ENCODE data around the gene KPNA6.
"Not testable (repeated sequence)": the region's sequence is repeated elsewhere in the genome, so short reads cannot be mapped to it uniquely, and the experiment has no call there.

The KPNA6 gene

GRCh38 chr1:32144033-32144432 lies 36.2 kb downstream of the KPNA6 start:
- Histone ChIP-seq H4K20me1 (ENCODE audit: insufficient read depth, low read length) (peaks cover 22% of the 10 kb centered on the region), H3K4me1 (ENCODE audit: low read length) (peaks cover 18% of the 10 kb centered on the region; the same call in 1 of the 2 replicates), H3K4me2 (ENCODE audit: low read length) (no peak overlapping the region), H3K27ac (ENCODE audit: low read length) (no peak overlapping the region), H3K9me3 (ENCODE audit: insufficient read depth, low read length) (peaks cover 4% of the 10 kb centered on the region; the same call in 1 of the 2 replicates), H3K79me2 (ENCODE audit: low read length) (peaks cover 74% of the 10 kb centered on the region), H3K36me3 (replicated peaks; ENCODE audit: low read depth, low read length) (peaks cover 20% of the 10 kb centered on the region), H3K4me3 (ENCODE audit: low read length) (no peak overlapping the region), H3K27me3 (ENCODE audit: low read depth, low read length) (0 out of 2 replicates have a peak, but pooled peaks cover 4% of the 10 kb centered on the region), H2AFZ (ENCODE audit: low read depth, low read length) (no peak overlapping the region), H3K9ac (ENCODE audit: low read length) (no peak overlapping the region)
- TF ChIP-seq CTCF (IDR thresholded peaks at IDR 0.05; ENCODE audit: low read depth, low read length) (no peak), EZH2phosphoT487 (IDR thresholded peaks at IDR 0.05; ENCODE audit: low read depth) (no peak)

GRCh38 chr1:32147799-32148198 lies 39.9 kb downstream of the KPNA6 start:
- peaks cover 69% of the 10 kb centered on the region for H3K79me2 ChIP-seq (ENCODE audit: low read length)
- not testable (repeated sequence) for H2AFZ ChIP-seq (ENCODE audit: low read depth, low read length); H3K9ac ChIP-seq (ENCODE audit: low read length); H3K27me3 ChIP-seq (ENCODE audit: low read depth, low read length); H3K27ac ChIP-seq (ENCODE audit: low read length); H3K4me3 ChIP-seq (ENCODE audit: low read length); H4K20me1 ChIP-seq (ENCODE audit: insufficient read depth, low read length); H3K9me3 ChIP-seq (ENCODE audit: insufficient read depth, low read length); H3K4me2 ChIP-seq (ENCODE audit: low read length)
- peaks cover 17% of the 10 kb centered on the region; the same call in 1 of the 2 replicates for H3K4me1 ChIP-seq (ENCODE audit: low read length)
- H3K36me3 ChIP-seq (replicated peaks; ENCODE audit: low read depth, low read length), result peaks cover 21% of the 10 kb centered on the region

GRCh38 chr1:32150847-32151246 lies 43.0 kb downstream of the KPNA6 start:
- Histone ChIP-seq H3K79me2 (ENCODE audit: low read length) (peaks cover 48% of the 10 kb centered on the region), H4K20me1 (ENCODE audit: insufficient read depth, low read length) (peaks cover 4% of the 10 kb centered on the region; the same call in 1 of the 2 replicates), H3K36me3 (replicated peaks; ENCODE audit: low read depth, low read length) (peaks cover 18% of the 10 kb centered on the region), H3K27ac (ENCODE audit: low read length) (no peak overlapping the region), H3K9ac (ENCODE audit: low read length) (no peak overlapping the region), H3K4me3 (ENCODE audit: low read length) (no peak overlapping the region), H3K9me3 (ENCODE audit: insufficient read depth, low read length) (peaks cover 4% of the 10 kb centered on the region; the same call in 1 of the 2 replicates), H3K27me3 (ENCODE audit: low read depth, low read length) (0 out of 2 replicates have a peak, but pooled peaks cover 3% of the 10 kb centered on the region), H3K4me1 (ENCODE audit: low read length) (peaks cover 10% of the 10 kb centered on the region), H3K4me2 (ENCODE audit: low read length) (no peak overlapping the region), H2AFZ (ENCODE audit: low read depth, low read length) (no peak overlapping the region)
- TF ChIP-seq CTCF (IDR thresholded peaks at IDR 0.05; ENCODE audit: low read depth, low read length) (no peak), EZH2phosphoT487 (IDR thresholded peaks at IDR 0.05; ENCODE audit: low read depth) (no peak)

GRCh38 chr1:32151319-32151787 lies 43.5 kb downstream of the KPNA6 start:
- no peak overlapping the region for H3K4me2 ChIP-seq (ENCODE audit: low read length)
- H2AFZ ChIP-seq (ENCODE audit: low read depth, low read length), result no peak overlapping the region
- peaks cover 43% of the 10 kb centered on the region for H3K79me2 ChIP-seq (ENCODE audit: low read length)
- no peak overlapping the region for H3K4me3 ChIP-seq (ENCODE audit: low read length)
- no peaks in the 10 kb centered on the region for H3K27me3 ChIP-seq (ENCODE audit: low read depth, low read length)
- H4K20me1 ChIP-seq (ENCODE audit: insufficient read depth, low read length), result no peaks in the 10 kb centered on the region
- H3K9me3 ChIP-seq (ENCODE audit: insufficient read depth, low read length), result peaks cover 4% of the 10 kb centered on the region; the same call in 1 of the 2 replicates
- no peak overlapping the region for H3K9ac ChIP-seq (ENCODE audit: low read length)
- peaks cover 15% of the 10 kb centered on the region for H3K36me3 ChIP-seq (replicated peaks; ENCODE audit: low read depth, low read length)
- no peak for TF ChIP-seq CTCF (IDR thresholded peaks at IDR 0.05; ENCODE audit: low read depth, low read length)
- TF ChIP-seq EZH2phosphoT487 (IDR thresholded peaks at IDR 0.05; ENCODE audit: low read depth), result no peak
- peaks cover 8% of the 10 kb centered on the region for H3K4me1 ChIP-seq (ENCODE audit: low read length)
- H3K27ac ChIP-seq (ENCODE audit: low read length), result no peak overlapping the region

Data from OCI-LY3 (cell line).